Measurements from ENCODE around the gene IGSF8.
"Not testable (repeated sequence)": the region's sequence is repeated elsewhere in the genome, so short reads cannot be mapped to it uniquely, and the experiment has no call there.

The IGSF8 gene

DNA sequence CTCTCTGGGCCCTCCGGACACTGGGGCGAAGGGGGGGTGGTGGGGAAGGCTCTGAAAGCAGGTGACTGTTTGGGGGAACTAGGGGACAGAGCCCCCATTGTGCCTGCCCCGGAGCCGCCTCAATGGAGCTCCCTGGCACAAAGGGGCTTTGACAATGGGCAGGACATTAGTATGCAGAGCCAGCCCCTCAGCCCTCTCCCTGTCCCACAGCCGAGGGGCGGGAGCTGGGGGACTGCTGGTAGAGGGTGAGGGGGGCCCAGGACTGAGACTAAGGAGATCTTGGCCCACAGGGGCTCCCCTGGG lies 36.2 kb downstream of the IGSF8 start:
- DNase-seq = no peak

DNA sequence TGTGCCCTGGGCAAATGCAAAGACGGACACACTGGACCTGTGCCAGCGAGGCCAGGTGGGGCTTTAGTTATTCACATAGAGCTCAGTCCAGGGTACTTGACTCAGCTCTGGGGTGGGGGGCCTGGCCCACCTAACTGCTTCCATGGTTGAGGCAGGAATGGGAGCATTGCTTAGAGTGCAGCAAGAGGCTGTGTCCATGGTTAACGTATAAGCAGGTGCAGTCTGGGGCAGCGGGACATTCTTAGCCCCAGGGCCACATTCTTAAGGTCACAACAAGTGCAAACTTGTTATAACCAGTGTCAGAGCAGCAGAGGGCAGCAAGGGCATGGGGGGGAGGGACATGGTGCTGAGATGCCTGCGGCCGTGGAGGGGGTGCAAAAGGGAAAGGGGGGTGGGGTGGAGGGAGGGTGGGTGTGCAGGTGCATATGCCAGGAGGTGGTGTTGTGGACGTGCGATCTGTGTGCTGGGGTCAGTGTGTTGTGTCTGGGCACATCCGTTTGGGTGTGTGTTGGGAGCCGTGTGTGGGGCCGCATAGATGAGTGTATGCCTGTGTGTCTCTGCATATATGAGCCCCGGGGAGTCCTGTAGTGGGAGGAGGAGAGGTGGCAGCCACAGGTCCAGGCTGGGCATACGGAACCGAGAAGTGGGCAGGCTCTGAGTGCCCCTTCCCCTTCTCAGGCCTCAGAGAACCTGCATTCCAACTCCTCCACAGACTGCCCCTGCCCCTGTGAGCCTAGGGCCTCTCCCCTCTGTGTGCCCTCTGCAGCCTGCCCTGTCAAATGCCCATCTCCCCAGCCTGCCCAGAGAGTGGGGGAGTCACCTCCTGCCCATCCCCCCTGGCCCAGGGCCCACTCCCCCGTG lies 36.8 kb downstream of the IGSF8 start:
- DNase-seq = no peak

DNA sequence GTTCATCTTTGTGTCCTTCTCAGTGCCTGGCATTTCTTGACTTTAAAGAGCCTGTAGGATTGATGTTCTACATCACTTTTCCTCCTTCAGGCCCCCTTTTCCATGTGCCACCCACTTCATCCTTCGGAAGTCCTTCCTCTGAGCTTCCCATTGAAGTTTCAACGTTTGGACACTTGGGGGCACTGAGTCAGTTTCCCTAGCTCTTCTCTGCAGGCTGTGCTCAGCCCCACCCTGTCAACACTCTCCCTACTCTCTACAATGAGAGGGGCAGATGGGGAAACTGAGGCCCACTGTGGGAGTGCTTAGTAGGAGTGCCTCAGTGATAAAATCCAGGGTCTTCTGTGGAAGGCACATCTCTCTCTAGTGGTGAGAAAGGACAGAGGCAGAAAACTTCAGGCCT lies 40.3 kb downstream of the IGSF8 start:
- DNase-seq = no peak

DNA sequence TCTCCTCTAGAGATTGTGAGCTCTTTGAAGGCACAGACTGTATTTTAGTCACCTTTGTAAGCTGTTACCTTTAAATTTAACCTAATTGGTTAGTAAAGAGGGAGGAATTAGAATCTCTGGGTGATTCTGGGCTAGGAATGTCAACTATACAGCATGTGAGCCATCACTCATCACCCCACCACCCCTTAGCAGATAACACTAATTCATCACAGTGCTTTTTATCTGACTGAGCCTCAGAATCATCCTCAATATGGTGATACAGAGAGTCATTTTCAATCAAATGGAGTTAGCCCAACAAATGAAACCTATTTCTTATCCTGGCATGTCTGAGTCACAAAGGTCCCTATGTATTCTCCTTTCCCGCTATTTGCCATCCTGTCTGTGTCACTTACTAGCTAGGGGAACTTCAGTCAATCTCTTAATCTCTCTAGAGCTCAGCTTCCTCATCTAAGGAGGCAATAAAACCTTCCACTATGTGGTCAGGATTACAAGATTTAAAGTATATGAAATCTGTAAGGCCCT lies 41.7 kb downstream of the IGSF8 start:
- no peak for DNase-seq

DNA sequence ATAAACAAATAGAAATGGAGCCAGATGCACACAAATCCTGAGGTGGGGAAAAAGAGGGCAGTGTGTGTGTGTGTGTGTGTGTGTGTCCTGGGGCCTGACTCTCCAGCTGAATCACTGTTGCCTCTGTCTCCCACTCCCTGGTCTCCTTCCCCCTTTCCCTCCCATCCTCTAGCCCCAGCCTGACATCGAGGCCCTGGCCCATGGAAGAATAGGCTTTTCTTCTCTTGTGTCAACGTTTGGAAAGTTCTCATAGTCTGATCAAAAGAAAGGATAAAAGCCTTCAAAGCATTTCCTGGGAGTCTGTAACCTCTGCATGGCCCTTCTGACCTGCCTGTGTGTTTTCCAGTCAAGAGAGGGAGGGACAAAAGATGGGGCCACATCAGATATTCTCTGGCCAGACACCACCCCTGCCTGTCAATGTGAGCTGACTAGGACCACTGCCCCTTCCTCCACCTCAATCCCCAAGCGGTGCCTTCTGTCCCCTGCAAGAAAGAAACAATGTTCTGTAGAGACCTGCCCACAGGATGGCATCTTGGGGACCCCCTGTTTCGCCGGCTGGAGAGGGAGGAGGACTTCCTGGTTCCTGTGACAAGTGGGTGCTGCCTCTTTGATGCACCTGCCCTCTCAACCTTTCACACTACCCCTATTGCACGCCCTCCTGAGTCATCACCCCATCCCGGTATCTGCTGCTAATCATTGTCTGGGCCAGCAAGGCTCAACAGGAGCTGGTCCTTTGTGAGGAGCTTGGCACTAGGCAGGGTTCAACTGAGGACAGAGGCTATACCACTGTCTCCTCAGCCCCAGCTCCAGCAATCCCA lies 44.7 kb downstream of the IGSF8 start:
- DNase-seq = no peak

DNA sequence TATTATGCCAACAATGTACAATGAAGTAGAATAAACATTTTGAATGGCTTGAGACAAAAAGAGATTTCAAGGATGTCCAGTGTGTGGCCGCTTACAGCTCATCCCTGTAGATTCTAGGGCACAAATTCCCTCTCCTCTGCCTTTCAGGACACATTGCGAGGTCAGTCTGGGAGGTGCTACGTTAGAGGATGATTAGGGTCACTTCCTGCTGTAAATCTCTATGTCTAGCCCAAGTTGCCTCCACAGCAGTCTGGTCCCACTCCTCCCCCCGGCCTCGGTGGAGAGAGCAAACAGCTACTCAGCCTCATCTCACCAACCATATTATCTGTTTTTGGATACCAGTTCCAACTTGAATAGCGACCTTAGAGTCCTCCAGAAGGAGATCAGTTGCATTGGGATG lies 45.5 kb downstream of the IGSF8 start:
- no peak for DNase-seq

DNA sequence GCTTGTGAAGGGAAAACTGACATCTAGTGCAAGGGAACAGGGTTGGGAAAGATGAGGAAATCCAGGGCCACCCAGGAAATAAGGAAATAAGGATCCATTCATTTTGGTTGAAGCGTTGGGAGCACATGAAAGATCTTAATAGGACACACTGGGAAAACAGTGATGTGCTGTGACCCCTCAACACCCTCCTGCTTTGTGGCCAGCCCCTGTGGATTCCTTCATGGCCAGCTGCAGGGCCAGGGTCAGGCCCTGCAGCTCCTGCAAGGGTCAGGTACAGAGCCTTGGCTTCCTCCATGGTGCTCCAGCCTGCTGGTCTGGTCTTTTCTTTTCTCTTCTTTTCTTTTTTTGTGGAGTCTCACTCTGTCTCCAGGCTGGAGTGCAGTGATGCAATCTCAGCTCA lies 47.8 kb downstream of the IGSF8 start:
- DNase-seq = no peak

DNA sequence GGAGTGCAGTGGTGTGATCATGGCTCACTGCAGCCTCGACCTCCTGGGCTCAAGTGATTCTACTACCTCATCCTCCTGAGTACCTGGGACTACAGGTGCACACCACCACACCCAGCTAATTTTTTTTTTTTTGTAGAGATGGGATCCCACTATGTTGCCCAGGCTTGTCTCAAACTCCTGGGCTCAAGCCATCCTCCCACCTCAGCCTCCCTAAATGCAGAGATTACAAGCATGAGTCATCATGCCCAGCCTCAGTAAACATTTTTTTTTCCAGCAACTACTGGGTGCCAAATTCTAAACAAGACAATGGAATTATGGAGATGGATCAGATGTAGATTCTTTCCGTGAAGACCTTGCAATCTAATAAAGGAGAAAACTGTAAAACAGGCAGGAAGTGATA lies 48.2 kb downstream of the IGSF8 start:
- DNase-seq = not testable (repeated sequence)

DNA sequence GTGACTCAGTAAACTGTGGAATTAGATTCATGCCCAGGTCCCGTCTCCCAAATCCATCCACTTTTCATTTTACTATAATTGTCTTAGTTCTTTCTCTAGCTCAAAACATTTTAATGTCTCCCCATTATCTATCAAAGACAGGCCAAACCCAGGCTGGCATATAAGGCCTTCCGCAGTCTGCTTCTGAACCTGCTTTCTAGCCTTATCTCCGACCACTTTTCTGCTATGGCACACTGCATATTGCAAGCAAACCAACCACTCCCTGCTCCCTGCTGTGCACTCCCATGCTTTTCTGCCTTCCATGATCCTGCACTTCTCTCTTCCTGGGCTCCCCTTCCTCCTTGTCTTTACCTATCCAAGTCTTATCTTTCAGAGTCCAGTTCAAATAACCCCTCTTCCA lies 49.3 kb downstream of the IGSF8 start:
- no peak for DNase-seq

DNA sequence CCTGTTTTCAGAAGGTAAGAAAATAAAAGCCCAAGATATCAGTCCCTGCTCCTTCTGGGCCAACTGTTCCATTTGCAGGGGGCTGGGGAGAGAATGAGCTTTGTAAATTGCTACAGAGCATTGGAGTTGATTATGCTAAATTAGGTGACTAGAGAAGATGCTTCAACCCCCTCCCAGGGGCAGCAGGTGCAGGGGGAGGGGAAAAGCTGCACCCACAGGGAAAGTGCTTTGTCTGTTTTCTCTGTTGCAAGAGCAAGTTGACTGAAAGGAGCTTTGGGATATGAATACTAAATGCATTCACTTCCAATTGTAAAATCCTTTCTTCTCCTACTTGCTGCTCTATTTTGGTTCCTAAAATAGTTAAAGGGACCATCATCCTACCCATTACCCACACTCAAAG lies 50.1 kb downstream of the IGSF8 start:
- no peak for DNase-seq

DNA sequence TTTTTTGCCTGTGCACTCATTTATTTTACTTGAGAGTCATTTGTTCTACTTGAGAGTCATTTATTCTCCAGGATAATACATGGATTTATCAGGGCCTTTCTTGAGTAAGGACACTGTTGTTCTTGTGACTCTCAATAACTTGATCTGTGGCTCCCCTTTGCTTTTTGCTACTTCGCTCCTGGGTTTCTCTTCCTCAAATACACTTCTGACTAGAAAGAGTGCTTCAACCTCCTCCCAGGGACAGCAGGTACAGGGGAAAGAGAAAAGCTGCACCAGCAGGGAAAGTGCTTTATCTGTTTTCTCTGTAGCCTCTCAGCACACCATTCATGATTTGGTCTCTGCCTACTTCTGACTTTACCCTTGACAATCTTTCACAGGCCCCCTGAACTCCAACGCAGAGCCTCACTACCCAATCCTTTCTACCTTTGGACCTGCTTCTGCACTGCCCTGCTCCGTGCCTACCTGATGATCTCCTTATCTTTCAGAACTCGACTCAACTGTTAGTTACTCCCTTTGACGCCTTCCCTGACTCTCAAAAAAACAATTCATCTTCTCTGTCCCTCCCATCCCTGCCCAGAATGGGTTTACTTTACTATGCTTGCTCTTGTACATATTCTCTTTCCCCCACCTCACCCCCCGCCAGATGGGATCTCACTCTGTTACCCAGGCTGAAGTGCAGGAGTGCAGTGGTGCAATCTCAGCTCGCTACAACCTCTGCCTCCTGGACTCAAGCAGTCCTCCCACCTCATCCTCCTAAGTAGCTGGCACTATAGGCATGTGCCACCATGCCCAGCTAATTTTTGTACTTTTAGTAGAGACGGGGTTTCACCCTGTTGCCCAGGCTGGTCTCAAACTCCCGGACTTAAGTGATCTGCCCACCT lies 51.1 kb downstream of the IGSF8 start:
- no peak for DNase-seq

DNA sequence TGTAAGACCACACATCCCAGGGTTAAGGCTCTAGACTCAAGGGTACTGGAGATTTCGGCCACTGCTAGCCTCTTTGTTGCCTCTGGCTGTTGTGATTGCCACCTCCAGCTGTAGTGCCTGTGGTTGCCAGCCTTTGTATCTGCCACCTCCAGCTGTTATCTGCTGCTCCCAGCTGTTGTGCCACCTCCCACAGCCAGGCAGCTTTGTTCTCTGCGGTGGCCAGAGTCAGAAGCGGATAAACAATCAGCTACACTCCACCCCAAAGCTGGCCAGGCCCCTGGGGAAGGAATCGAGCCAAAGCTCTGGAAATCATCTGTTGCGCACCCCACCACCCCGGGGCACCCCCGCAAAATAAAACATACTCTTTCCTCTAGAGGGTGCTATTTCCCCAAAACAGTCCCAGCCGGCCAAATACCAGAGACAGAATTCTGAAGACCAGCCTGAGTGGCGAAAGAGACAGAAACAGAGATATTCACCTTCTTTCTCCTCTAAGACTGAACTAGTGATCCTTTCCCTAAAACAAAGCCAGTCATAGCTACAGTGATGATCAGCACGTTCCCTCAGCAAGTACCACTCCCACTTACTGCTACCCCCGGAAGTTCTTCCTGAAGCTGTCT lies 51.8 kb downstream of the IGSF8 start:
- peak; percentile 25 for DNase-seq

DNA sequence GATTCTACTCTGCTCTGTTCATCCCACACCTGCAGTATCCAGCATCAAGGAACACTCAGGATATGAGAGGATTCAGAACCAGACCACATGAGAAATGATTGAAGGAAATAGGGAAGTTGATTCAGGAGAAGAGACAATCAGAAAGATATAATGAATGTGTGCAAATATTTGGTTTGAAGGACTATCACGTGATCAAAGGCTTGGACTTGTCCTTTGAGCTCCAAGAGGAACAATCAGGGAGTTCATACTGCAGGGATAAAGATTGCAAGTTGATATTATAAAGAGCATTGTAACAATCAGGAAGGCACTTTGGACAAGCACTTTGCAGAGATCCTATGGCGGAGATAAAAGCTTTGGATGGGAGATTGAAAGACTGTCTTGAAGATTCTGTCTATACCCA lies 52.8 kb downstream of the IGSF8 start:
- DNase-seq = no peak

DNA sequence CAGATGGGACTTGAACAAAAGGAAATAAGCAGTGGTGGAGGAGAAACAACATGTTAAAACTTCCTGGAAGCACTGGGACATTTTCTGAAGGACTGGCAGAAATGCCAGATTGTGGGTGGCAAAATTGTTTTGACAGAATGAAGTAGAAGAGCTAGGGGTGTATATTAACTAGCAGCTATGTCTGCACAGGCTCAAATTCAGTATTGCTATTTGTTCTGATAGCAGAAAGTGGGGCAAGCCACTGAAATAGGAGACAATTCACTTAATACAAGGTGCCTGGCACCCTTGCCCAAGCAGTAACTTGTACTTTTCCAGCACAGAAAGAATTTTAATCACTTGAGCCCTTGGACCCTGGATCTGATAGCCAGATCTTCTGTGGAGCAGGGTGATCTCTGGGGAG lies 54.9 kb downstream of the IGSF8 start:
- no peak for DNase-seq

All from GF-D8 (cell line).